Skeletal muscle tissue (tissue), 4 donors: ENCODE data around the gene DSN1. TPM values are rescaled to one million over a fixed set of nuclear protein-coding genes. Genes with fewer than 3 reads are reported as not detected.

Experiments
- H3K27ac ChIP-seq: one replicate; pipeline ENCODE4 v1.7.0; 2013; ENCODE audit warnings: mild to moderate bottlenecking, low read depth, low read length, inconsistent platforms
- H3K27me3 ChIP-seq, 3 donors: one replicate each; pipeline ENCODE4 v1.7.0; 2013; ENCODE audit warnings: low read length in 3 of 3; ENCODE audit not compliant: control insufficient read depth in 3 of 3, insufficient read depth in 3 of 3
- H3K36me3 ChIP-seq, 3 donors: one replicate each; pipeline ENCODE4 v1.7.0; 2013; ENCODE audit warnings: low read length in 3 of 3; ENCODE audit not compliant: control insufficient read depth in 3 of 3, insufficient read depth in 3 of 3
- H3K4me1 ChIP-seq, 3 donors: one replicate each; pipeline ENCODE4 v1.7.0; 2013; ENCODE audit warnings: low read length in 3 of 3, mild to moderate bottlenecking in 3 of 3; ENCODE audit not compliant: control insufficient read depth in 3 of 3, insufficient read depth in 3 of 3
- H3K4me3 ChIP-seq, 3 donors: one replicate each; pipeline ENCODE4 v1.7.0; 2013; ENCODE audit warnings: low read length in 3 of 3
- H3K9ac ChIP-seq, 3 donors: one replicate each; pipeline ENCODE4 v1.7.0; 2013; ENCODE audit warnings: low read length in 3 of 3, mild to moderate bottlenecking in 3 of 3, moderate library complexity in 2 of 3, low read depth in 1 of 3
- H3K9me3 ChIP-seq, 3 donors: one replicate each; pipeline ENCODE4 v1.7.0; 2013; ENCODE audit warnings: low read length in 3 of 3; ENCODE audit not compliant: control insufficient read depth in 3 of 3
- total RNA-seq: library from RNA; depleted of rRNA; stranded (reverse); fragments of >200 nt; gene quantifications from one replicate; pipeline ENCODE4 v1.2.3, GENCODE V29; 2014
- donor health status: Osteomylitis.

DSN1 gene
- total RNA-seq, 1 donor from 2014 or later: 5.7 TPM

- Histone ChIP-seq H3K9ac (no peak overlapping the region), H3K36me3 (no peaks in the 10 kb centered on the region), H3K4me1 (peaks cover 8 to 11% (median 10%) of the 10 kb centered on the region in 3 donors), H3K27ac (no peak overlapping the region), H3K4me3 (no peak overlapping the region), H3K27me3 (no peaks in the 10 kb centered on the region), H3K9me3 (no peaks in the 10 kb centered on the region)
Observed at GRCh38 chr20:36768768-36769430, 4.7 kb downstream of the DSN1 start.

- Histone ChIP-seq H3K9me3 (no peaks in the 10 kb centered on the region), H3K27me3 (no peaks in the 10 kb centered on the region), H3K36me3 (peaks cover 0 to 3% (median 0%) of the 10 kb centered on the region in 3 donors), H3K27ac (no peak overlapping the region), H3K4me3 (no peak overlapping the region), H3K4me1 (no peaks in the 10 kb centered on the region), H3K9ac (no peak overlapping the region)
Observed at GRCh38 chr20:36761125-36761524, 12.4 kb downstream of the DSN1 start.

- Histone ChIP-seq H3K4me1 (no peaks in the 10 kb centered on the region), H3K36me3 (peaks cover 0 to 4% (median 0%) of the 10 kb centered on the region in 3 donors), H3K27ac (no peak overlapping the region), H3K27me3 (no peaks in the 10 kb centered on the region), H3K4me3 (no peak overlapping the region), H3K9me3 (no peaks in the 10 kb centered on the region), H3K9ac (no peak overlapping the region)
Observed at GRCh38 chr20:36760647-36761046, 12.9 kb downstream of the DSN1 start.

- H3K4me3 ChIP-seq: no peak overlapping the region
- H3K27me3 ChIP-seq: no peaks in the 10 kb centered on the region
- H3K36me3 ChIP-seq: peaks cover 0 to 4% (median 0%) of the 10 kb centered on the region in 3 donors
- no peak overlapping the region for H3K9ac ChIP-seq
- H3K9me3 ChIP-seq: no peaks in the 10 kb centered on the region
- no peak overlapping the region for H3K27ac ChIP-seq
- peaks cover 0 to 4% (median 0%) of the 10 kb centered on the region in 3 donors for H3K4me1 ChIP-seq
Observed at GRCh38 chr20:36758276-36758675, 15.3 kb downstream of the DSN1 start.

GRCh38 chr20:36756496-36756895 lies 17.1 kb downstream of the DSN1 start:
- Histone ChIP-seq H3K36me3 (peaks cover 2 to 4% (median 2%) of the 10 kb centered on the region in 3 donors), H3K9ac (no peak overlapping the region), H3K4me3 (no peak overlapping the region), H3K9me3 (no peaks in the 10 kb centered on the region), H3K4me1 (peaks cover 0 to 4% (median 0%) of the 10 kb centered on the region in 3 donors), H3K27me3 (no peaks in the 10 kb centered on the region), H3K27ac (no peak overlapping the region)

GRCh38 chr20:36754656-36755222 lies 18.8 kb downstream of the DSN1 start:
- no peaks in the 10 kb centered on the region for H3K27me3 ChIP-seq
- peaks cover 2 to 4% (median 2%) of the 10 kb centered on the region in 3 donors for H3K36me3 ChIP-seq
- no peak overlapping the region for H3K4me3 ChIP-seq
- no peak overlapping the region for H3K9ac ChIP-seq
- H3K27ac ChIP-seq: no peak overlapping the region
- peaks cover 0 to 4% (median 0%) of the 10 kb centered on the region in 3 donors for H3K4me1 ChIP-seq
- H3K9me3 ChIP-seq: no peaks in the 10 kb centered on the region

- no peaks in the 10 kb centered on the region for H3K9me3 ChIP-seq
- no peaks in the 10 kb centered on the region for H3K27me3 ChIP-seq
- H3K4me3 ChIP-seq: no peak overlapping the region
- H3K4me1 ChIP-seq: peaks cover 0 to 4% (median 2%) of the 10 kb centered on the region in 3 donors
- H3K27ac ChIP-seq: no peak overlapping the region
- peaks cover 2 to 4% (median 2%) of the 10 kb centered on the region in 3 donors for H3K36me3 ChIP-seq
- H3K9ac ChIP-seq: no peak overlapping the region
Observed at GRCh38 chr20:36752582-36752981, 21.0 kb downstream of the DSN1 start.

- Histone ChIP-seq H3K27ac (peak within 1 kb of the TSS; percentile 84), H3K4me3 (peak within 1 kb of the TSS; percentile 85 to 93 (median 88)), H3K9me3 (no peaks in the 10 kb centered on the region), H3K4me1 (peaks cover 16 to 18% (median 16%) of the 10 kb centered on the region in 3 donors), H3K9ac (peak within 1 kb of the TSS; percentile 82 to 86 (median 86)), H3K27me3 (no peaks in the 10 kb centered on the region), H3K36me3 (no peaks in the 10 kb centered on the region)
Observed at GRCh38 chr20:36745927-36746659, 27.5 kb downstream of the DSN1 start, which contains the start of gene NDRG3. Gene NDRG3 (minus strand): TSS chr20:36746090. CDS start chr20:36721735, 24,355 bp downstream.

- H3K27ac ChIP-seq: peak overlapping the region; percentile 84
- H3K4me1 ChIP-seq: peaks cover 16 to 21% (median 16%) of the 10 kb centered on the region in 3 donors
Observed at GRCh38 chr20:36745234-36745926, 28.2 kb downstream of the DSN1 start.

More at GRCh38 chr20:36745234-36745926, 28.2 kb downstream of the DSN1 start:
- Histone ChIP-seq H3K9ac (peak overlapping the region; percentile 82 to 86 (median 85)), H3K27me3 (no peaks in the 10 kb centered on the region), H3K4me3 (peak overlapping the region; percentile 85 to 93 (median 85)), H3K36me3 (no peaks in the 10 kb centered on the region), H3K9me3 (no peaks in the 10 kb centered on the region)
